HL-60 (cell line): ENCODE results near the gene PCCA.

ENCODE experiments used
- DNase-seq, 2 experiments: peaks; one replicate each; pipeline ENCODE4 v3.0.0-alpha.2; 2010 to 2020; ENCODE audit warnings: low read depth in 1 of 2, low spot score in 1 of 2
- H3K27ac ChIP-seq: fragments of 250-450 bp; sonication (Bioruptor Pico); replicated peaks from 2 replicates; pipeline ENCODE4 v1.5.1; 2020; ENCODE audit warnings: mild to moderate bottlenecking, moderate library complexity
- H3K27me3 ChIP-seq: fragments of 250-450 bp; sonication (Bioruptor Pico); 2 replicates; pipeline ENCODE4 v1.5.1; 2021; ENCODE audit warnings: mild to moderate bottlenecking, moderate library complexity; ENCODE audit not compliant: insufficient read depth, poor library complexity, severe bottlenecking
- H3K4me3 ChIP-seq: replicated peaks from 2 replicates; pipeline ENCODE4 v1.5.1; 2011; ENCODE audit warnings: mild to moderate bottlenecking, control low read depth, low read length; ENCODE audit not compliant: insufficient read depth
- CTCF ChIP-seq: IDR thresholded peaks from one replicate; pipeline ENCODE4 v1.5.1; 2011; ENCODE audit warnings: low read length, control low read depth, inconsistent platforms; ENCODE audit not compliant: insufficient read depth
- GABPA ChIP-seq: IDR thresholded peaks from 2 replicates; pipeline ENCODE4 v1.6.1; 2012; ENCODE audit warnings: low read depth
- POLR2AphosphoS5 ChIP-seq: IDR thresholded peaks from 2 replicates; pipeline ENCODE4 v1.6.1; 2012; ENCODE audit warnings: low read depth
- REST ChIP-seq: IDR thresholded peaks from 2 replicates; pipeline ENCODE4 v1.6.1; 2012; ENCODE audit warnings: low read depth; ENCODE audit not compliant: insufficient replicate concordance
- SPI1 ChIP-seq: IDR thresholded peaks from 2 replicates; pipeline ENCODE4 v1.6.1; 2012; ENCODE audit warnings: low read depth, mild to moderate bottlenecking, borderline replicate concordance

Gene PCCA

GRCh38 chr13:100108913-100109507 is 20.1 kb downstream of the PCCA start:
- Histone ChIP-seq H3K27ac (no peak overlapping the region), H3K4me3 (no peak overlapping the region), H3K27me3 (peaks cover 2% of the 10 kb centered on the region)
- TF ChIP-seq GABPA = no peak
- no peak for TF ChIP-seq POLR2AphosphoS5
- TF ChIP-seq REST = no peak
- TF ChIP-seq SPI1 = no peak
- no peak for TF ChIP-seq CTCF
- DNase-seq = no peak

GRCh38 chr13:100110269-100110668 is 21.4 kb downstream of the PCCA start:
- Histone ChIP-seq H3K27ac (no peak overlapping the region), H3K4me3 (no peak overlapping the region), H3K27me3 (peaks cover 2% of the 10 kb centered on the region)
- no peak for TF ChIP-seq CTCF
- TF ChIP-seq SPI1 = no peak
- no peak for TF ChIP-seq REST
- no peak for TF ChIP-seq POLR2AphosphoS5
- TF ChIP-seq GABPA = no peak
- no peak for DNase-seq

- Histone ChIP-seq H3K4me3 (no peak overlapping the region), H3K27ac (no peak overlapping the region), H3K27me3 (peaks cover 5% of the 10 kb centered on the region)
- TF ChIP-seq REST (no peak), CTCF (no peak), GABPA (no peak), POLR2AphosphoS5 (no peak), SPI1 (no peak)
- DNase-seq = no peak
Observed at GRCh38 chr13:100112186-100112838, 23.4 kb downstream of the PCCA start.
